DMS 273 (cell line): ENCODE results near the gene TCF12.

ENCODE experiments used
- DNase-seq: peaks from one replicate; lab custom pipeline; 2025; ENCODE audit not compliant: unreplicated experiment; lab: John Stamatoyannopoulos, UW

TCF12 gene

DNA sequence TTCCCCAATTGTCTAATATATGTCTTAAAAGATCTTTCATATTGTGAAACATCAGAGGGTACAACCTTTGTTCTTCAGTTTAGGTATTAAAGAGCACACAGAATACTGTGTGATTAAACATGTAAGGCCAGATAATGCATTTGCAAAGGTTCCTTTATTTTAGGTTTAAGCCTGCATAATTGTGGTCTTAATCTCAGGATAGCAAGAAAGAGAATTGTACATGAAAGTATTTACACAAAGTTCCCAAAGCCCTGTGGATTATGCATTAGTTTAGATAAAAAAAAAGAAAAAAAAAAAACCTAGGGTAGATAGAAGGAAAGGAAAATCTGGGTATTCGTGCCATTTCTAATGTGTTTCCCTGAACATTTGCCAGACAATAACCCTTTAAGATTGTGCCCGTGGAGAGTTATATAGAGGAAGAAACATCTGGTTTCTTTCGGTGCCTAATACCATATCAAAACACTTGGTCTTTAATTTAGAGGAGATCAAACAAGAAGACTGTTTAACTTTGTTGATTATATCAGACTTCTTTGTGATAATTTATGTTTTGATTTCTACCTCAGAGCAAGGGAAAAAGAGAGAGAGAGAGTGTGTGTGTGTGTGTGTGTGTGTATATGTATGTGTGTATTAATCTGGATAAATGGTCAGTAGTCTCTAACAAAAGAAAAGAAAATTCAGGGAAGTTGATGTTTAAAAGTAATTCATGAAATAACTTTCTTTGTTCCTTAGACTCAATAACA is 318.3 kb downstream of the TCF12 start:
- no peak for DNase-seq

DNA sequence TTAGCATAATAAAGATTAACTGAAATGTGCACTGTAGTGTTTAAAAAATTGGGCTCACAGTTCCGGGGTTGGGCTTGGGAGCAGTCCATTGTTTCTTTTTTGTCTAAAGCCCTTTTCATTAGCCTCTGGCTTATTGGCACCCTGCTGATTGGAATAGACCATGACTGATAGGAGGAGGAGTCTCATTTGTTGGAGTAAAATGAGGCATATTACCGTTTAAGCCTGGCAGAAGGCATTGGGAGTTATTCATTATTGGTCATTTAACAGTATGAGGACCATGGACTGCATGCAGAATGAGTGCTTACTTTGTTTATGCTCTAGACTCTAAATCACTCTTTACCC is 318.8 kb downstream of the TCF12 start:
- DNase-seq, result no peak

- no peak for DNase-seq
Measured at GRCh38 chr15:57237676-57238075, 319.2 kb downstream of the TCF12 start.

GRCh38 chr15:57245130-57245529 is 326.7 kb downstream of the TCF12 start:
- DNase-seq, result peak; percentile 69

- no peak for DNase-seq
Measured at GRCh38 chr15:57245714-57246113, 327.3 kb downstream of the TCF12 start.

DNA sequence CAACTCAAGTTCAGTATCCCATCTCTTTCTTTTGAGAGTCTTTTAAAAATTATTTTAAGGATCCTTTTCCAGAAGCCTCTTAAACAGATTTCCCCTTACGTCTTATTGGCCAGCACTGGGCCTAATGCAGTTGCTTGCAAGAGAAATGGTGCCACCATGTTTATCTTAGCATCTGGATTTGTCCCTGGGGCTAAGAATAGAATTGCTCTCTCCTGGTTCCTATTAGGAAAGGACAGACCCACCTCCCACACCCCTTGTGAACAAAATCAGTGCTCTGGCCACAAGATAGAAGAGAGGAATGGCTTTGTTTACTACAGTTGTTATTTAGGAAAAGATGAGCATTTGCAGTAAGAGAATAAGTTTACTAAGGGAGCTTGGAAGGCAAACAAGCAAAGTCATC is 329.6 kb downstream of the TCF12 start:
- DNase-seq, result no peak

DNA sequence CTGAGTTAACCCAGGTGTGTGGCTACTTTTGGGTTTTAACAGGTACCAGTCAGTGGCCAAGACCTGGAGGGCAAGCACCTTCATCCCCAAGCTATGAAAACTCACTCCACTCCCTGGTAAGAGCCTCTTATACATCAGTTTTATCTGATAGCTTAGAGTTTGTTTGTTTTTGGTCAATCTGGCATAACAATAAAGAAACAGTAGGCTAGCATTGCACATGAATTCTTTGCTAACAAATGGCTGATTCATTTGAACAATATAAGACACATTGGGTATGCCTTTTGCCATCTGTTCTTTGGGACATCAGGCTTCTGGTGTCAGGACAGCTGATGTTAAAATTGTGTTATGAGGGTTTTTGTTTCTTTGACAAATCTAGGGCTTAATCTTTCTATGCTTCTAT is 332.9 kb downstream of the TCF12 start:
- no peak for DNase-seq

DNA sequence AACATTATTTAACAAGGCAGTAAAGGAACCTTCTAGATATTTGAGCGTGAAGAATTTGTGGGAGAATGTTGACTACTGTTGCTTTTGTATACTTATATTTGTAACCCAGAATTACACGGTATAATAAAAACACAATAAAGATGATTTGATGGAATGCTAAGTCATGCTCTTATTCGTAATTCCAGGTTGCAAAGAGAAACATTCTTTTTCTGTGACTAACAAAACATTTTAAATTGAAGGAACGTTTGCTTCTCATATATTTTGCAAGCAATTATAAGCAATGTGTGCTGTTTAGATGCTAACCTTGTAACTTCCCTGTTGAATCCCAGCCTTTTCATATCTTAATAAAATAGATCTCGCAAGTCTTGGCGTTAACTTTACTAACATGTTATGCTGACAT is 333.5 kb downstream of the TCF12 start:
- DNase-seq, result no peak

DNA sequence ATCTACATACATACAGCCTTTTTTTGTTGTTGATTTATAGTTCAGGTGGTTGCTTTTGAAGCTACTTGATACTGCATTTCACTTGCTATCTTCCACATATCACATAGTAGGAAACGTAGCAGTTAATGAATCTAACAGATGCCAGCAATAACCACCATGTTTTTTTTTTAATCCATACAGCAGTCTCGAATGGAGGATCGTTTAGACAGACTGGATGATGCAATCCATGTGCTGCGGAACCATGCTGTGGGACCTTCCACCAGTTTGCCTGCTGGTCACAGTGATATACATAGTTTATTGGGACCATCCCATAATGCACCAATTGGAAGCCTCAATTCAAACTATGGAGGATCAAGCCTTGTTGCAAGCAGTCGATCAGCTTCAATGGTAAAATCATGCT is 334.6 kb downstream of the TCF12 start:
- peak; percentile 10 for DNase-seq

DNA sequence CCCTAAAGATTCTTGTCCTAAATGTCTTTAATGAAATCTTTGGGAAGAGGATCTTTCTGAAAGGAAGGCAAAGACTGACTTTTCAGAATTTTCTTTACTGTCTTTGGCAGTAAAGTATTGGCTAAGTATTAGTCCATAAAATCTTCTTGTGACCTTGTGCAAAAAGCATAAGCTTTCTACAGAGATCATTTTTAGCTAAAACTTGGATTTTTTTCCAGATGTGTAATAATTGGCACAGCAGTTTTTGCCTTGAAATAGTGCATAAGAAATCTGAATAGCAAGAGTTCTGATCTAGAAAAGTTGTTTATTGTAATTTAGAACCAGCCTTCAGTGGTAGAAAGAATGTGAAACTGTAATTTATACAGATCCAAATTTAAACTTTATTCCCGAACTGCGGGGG is 335.1 kb downstream of the TCF12 start:
- no peak for DNase-seq

- no peak for DNase-seq
Measured at GRCh38 chr15:57255751-57256341, 337.4 kb downstream of the TCF12 start.

- DNase-seq, result no peak
Measured at GRCh38 chr15:57256939-57257338, 338.5 kb downstream of the TCF12 start.

- peak; percentile 15 for DNase-seq
Measured at GRCh38 chr15:57259568-57260040, 341.2 kb downstream of the TCF12 start.

DNA sequence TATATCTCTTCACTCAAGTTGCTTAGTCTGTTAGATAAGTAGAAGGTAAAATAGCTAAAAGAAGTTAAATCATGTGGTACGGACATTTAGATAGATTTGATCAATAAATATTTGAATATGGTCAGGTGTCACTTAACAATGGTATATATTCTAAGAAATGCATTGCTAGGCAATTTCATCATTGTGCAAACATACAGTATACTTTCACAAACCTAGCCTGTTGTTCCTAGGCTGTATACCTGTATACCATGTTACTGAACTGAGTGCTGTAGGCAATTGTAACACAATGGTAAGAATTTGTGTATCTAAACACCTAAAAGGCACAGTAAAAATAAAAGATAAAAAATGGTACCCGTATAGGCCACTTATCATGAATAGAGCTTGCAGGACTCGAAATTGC is 345.1 kb downstream of the TCF12 start:
- DNase-seq, result no peak

- DNase-seq, result no peak
Measured at GRCh38 chr15:57272771-57273357, 354.4 kb downstream of the TCF12 start.

DNA sequence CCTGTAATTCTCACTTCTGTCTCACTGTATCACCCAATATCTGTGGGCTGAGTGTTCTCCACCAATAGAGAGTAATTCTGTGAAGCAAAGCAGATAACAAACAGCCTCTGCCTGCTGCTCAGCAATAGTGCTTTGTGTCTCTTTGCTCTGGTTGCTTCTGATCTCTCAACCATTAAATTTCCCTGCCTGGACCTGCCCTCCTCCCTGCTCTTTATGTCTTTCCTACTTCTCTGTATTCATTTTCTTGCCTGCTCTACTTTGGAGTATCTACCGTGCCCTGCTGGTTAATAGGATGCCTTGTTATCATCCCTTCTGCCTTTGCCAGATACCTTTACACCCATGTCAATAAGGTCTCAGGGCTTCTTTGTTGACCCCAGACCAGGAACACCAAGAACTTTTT is 355.0 kb downstream of the TCF12 start:
- DNase-seq, result no peak

DNA sequence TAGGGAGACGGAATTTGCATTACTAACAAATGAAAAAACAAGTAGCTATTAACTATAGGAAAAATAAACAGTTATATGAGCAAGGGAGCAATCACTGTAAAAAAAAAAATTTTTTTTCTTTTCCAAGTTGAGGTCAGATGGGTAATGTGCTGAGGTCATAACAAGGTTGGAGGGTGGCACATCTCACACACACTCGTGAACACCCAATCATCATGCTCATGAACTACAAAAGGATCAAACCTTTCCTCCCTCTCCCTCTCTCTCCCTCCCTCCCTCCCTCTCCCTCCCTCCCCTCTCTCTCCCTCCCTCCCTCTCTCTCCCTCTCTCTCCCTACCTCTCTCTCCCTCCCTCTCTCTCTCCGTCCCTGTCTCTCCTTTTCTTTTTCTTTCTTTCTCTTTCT is 360.0 kb downstream of the TCF12 start:
- no peak for DNase-seq

- DNase-seq, result no peak
Measured at GRCh38 chr15:57280464-57280863, 362.0 kb downstream of the TCF12 start.

- DNase-seq, result no peak
Measured at GRCh38 chr15:57281321-57281720, 362.9 kb downstream of the TCF12 start.

- no peak for DNase-seq
Measured at GRCh38 chr15:57282686-57283085, 364.2 kb downstream of the TCF12 start.

GRCh38 chr15:57283774-57284503 is 365.5 kb downstream of the TCF12 start:
- DNase-seq, result no peak

GRCh38 chr15:57284535-57284934 is 366.1 kb downstream of the TCF12 start:
- no peak for DNase-seq
